HFF-Myc (cell line): Measurements from ENCODE around the gene USP54.

Experiments
- DNase-seq: peaks from one replicate; pipeline ENCODE4 v3.0.0-alpha.2; 2011; ENCODE audit warnings: low read depth; ENCODE audit errors: extremely low read depth
- H3K4me3 ChIP-seq: replicated peaks from 2 replicates; pipeline ENCODE4 v1.5.1; 2011; ENCODE audit warnings: low read depth, mild to moderate bottlenecking, control low read depth, low read length
- CTCF ChIP-seq: IDR thresholded peaks from 2 replicates; pipeline ENCODE4 v1.5.1; 2012; ENCODE audit warnings: mild to moderate bottlenecking, low read depth, low read length, control low read depth; ENCODE audit errors: missing control alignments

USP54 gene

GRCh38 chr10:73485320-73485719 is 105.8 kb downstream of the USP54 start:
- no peak for TF ChIP-seq CTCF
- no peak overlapping the region for H3K4me3 ChIP-seq
- no peak for DNase-seq

- H3K4me3 ChIP-seq, result no peak overlapping the region
- no peak for TF ChIP-seq CTCF
- DNase-seq, result no peak
These were observed 111.0 kb downstream of the USP54 start for GRCh38 chr10:73480158-73480557.

GRCh38 chr10:73478636-73479035 is 112.5 kb downstream of the USP54 start:
- H3K4me3 ChIP-seq, result no peak overlapping the region
- DNase-seq, result no peak
- no peak for TF ChIP-seq CTCF

GRCh38 chr10:73471226-73471625 is 119.9 kb downstream of the USP54 start:
- no peak for DNase-seq
- no peak overlapping the region for H3K4me3 ChIP-seq
- no peak for TF ChIP-seq CTCF

GRCh38 chr10:73469579-73469978 is 121.6 kb downstream of the USP54 start:
- TF ChIP-seq CTCF, result no peak
- no peak for DNase-seq

GRCh38 chr10:73467206-73467605 is 123.9 kb downstream of the USP54 start:
- no peak for TF ChIP-seq CTCF
- DNase-seq, result no peak
- no peak overlapping the region for H3K4me3 ChIP-seq

More at GRCh38 chr10:73469579-73469978, 121.6 kb downstream of the USP54 start:
- H3K4me3 ChIP-seq, result no peak overlapping the region

- no peak overlapping the region for H3K4me3 ChIP-seq
- no peak for DNase-seq
- no peak for TF ChIP-seq CTCF
These were observed 125.0 kb downstream of the USP54 start for GRCh38 chr10:73465978-73466726.
